Measurements from ENCODE around the gene ELMO1.

DNA sequence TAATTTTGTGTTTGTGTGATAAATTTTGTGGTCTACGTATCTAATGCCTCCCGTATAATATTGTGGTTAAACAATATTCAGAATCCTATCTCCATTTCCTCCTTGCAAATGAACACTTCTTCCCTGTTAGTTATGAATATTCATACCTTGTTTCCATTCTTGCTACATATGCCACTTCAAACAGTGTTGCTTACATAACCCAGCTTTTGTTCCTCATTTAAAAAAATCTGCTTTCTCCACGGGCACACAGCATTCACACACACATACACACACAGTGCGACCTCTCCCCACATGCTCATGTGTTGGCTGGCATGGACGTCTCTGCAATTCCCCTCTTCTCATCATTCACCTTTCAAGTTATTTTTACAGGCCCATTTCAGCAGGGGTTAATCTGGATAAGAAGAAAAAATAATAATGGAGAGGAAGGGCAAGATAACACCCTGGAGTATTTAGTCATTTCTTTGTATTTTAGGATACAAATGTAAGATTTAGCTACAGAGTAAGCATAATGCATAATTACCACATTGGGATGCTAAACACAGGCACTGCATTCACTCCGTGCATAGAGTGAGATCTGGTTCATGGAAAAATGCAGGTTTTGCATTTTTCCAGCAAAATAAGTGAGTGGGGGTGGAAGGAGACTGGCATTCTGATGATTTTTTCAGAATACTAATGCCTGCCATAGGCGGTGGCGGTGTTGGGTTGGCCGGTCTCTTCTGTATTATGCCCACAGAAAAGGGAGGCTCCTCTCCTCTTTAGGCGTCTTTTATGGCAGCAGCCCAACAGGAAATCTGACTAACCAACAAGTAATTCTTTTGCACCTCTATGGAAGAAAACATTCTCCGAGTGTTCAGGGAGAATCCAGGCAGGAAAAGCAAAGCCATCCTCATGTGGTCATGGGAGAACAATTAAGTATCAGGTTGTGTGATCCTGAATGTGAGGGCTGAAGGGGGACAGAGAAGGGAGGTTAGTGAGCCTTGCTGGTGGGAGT lies 31.7 kb upstream of the ELMO1 start:
- TF ChIP-seq EZH2 (IDR thresholded peaks at IDR 0.05; ENCODE audit: low read length, unreplicated experiment) (no peak), CTCF (conservative IDR thresholded peaks at IDR 0.05; ENCODE audit: low read depth, low read length) (no peak)
